ENCODE results near the gene ZFYVE27. TPM values are rescaled to one million over a fixed set of nuclear protein-coding genes. Genes with fewer than 3 reads are reported as not detected.

The ZFYVE27 gene
- polyA plus RNA-seq, 1 donor (not counting 4 experiments of a cell fraction or from before 2014, with no cell fraction given) = 14.3 TPM

- Histone ChIP-seq H3K27ac (ENCODE audit: control insufficient read depth, insufficient read depth, low read length) (peak overlapping the region; percentile 93), H3K9me3 (ENCODE audit: control insufficient read depth, low read depth, low read length) (no peaks in the 10 kb centered on the region), H3K9me1 (ENCODE audit: control insufficient read depth, extremely low read depth, insufficient read depth, low read length) (no peaks in the 10 kb centered on the region), H3K36me3 (ENCODE audit: control insufficient read depth in 2 of 2, extremely low read depth in 1 of 2, insufficient read depth in 2 of 2, low read length in 2 of 2) (peaks cover 6 to 24% of the 10 kb centered on the region in 2 experiments), H3K4me1 (ENCODE audit: control insufficient read depth, extremely low read depth, insufficient read depth, low read length) (peaks cover 54% of the 10 kb centered on the region), H4K20me1 (ENCODE audit: control insufficient read depth, extremely low read depth, insufficient read depth, low read length) (no peaks in the 10 kb centered on the region), H3K79me2 (ENCODE audit: control insufficient read depth, insufficient read depth, low read length) (peaks cover 34% of the 10 kb centered on the region), H3K4me3 (ENCODE audit: control insufficient read depth in 2 of 3, extremely low read depth in 1 of 3, insufficient read depth in 2 of 3, low read depth in 1 of 3, low read length in 3 of 3) (peak overlapping the region; percentile 67 to 74 (median 73)), H3K27me3 (ENCODE audit: control insufficient read depth, extremely low read depth, insufficient read depth, low read length) (no peaks in the 10 kb centered on the region), H3K4me2 (ENCODE audit: control insufficient read depth, extremely low read depth, insufficient read depth, low read depth, low read length) (peak overlapping the region; percentile 73), H3K9ac (ENCODE audit: control insufficient read depth, extremely low read depth, insufficient read depth, low read length) (peak overlapping the region; percentile 94), H2AFZ (ENCODE audit: control insufficient read depth, low read length) (no peak overlapping the region)
- dilution Hi-C loops (cut with MboI; ENCODE audit: extremely low pct_ligation_motif_present, low sequenced_read_pairs) = no loop called here
- no peak for TF ChIP-seq EZH2 (IDR thresholded peaks at IDR 0.05; ENCODE audit: low read length)
- TF ChIP-seq, protein P1, sequence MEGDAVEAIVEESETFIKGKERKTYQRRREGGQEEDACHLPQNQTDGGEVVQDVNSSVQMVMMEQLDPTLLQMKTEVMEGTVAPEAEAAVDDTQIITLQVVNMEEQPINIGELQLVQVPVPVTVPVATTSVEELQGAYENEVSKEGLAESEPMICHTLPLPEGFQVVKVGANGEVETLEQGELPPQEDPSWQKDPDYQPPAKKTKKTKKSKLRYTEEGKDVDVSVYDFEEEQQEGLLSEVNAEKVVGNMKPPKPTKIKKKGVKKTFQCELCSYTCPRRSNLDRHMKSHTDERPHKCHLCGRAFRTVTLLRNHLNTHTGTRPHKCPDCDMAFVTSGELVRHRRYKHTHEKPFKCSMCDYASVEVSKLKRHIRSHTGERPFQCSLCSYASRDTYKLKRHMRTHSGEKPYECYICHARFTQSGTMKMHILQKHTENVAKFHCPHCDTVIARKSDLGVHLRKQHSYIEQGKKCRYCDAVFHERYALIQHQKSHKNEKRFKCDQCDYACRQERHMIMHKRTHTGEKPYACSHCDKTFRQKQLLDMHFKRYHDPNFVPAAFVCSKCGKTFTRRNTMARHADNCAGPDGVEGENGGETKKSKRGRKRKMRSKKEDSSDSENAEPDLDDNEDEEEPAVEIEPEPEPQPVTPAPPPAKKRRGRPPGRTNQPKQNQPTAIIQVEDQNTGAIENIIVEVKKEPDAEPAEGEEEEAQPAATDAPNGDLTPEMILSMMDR (optimal IDR thresholded peaks at IDR 0.05 in 1 of 3, IDR thresholded peaks at IDR 0.05 in 1 of 3, conservative IDR thresholded peaks at IDR 0.05 in 1 of 3; ENCODE audit: extremely low read depth in 1 of 3, insufficient read depth in 2 of 3, low read length in 3 of 3) = no peak
- DNase-seq (ENCODE audit: low read depth, low spot score) = peak; percentile 64
- FAIRE-seq = peak; percentile 90
Observed at GRCh38 chr10:97714401-97715258, 22.3 kb upstream of the ZFYVE27 start.

DNA sequence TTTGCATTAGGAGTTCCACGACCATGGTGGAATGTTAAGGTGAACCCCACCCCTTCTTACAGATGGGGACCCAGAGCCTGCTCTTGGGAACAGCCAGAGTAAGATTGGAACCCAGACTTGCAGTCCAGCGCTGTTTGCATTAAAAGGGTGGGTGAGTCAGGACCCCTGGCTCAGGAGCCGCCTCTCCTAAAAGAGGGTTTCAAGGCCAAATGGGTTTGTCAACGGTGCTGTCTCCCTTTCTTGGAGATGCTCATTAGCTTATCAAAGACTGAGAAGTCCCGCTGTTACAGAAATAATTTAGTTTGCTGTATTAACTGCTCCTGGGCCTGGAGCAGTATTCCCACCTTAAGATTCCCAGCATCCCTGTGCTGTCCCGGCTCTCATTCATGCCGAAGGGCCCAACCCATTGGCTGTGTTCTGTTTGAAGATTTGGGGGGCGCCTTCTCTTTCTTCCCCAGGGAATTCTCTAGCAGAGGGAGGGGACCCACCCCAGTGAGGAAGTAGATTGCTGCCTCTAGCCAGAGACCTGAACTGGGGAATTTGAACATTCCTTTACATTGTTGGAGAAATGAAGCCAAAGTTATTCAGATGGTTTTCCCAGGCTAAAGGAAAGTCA is 21.6 kb upstream of the ZFYVE27 start:
- Histone ChIP-seq H3K79me2 (ENCODE audit: control insufficient read depth, insufficient read depth, low read length) (peaks cover 34% of the 10 kb centered on the region), H3K4me3 (ENCODE audit: control insufficient read depth in 2 of 3, extremely low read depth in 1 of 3, insufficient read depth in 2 of 3, low read depth in 1 of 3, low read length in 3 of 3) (peak overlapping the region; percentile 67 to 74 (median 73)), H3K4me2 (ENCODE audit: control insufficient read depth, extremely low read depth, insufficient read depth, low read depth, low read length) (peak overlapping the region; percentile 73), H2AFZ (ENCODE audit: control insufficient read depth, low read length) (no peak overlapping the region), H3K9me1 (ENCODE audit: control insufficient read depth, extremely low read depth, insufficient read depth, low read length) (no peaks in the 10 kb centered on the region), H4K20me1 (ENCODE audit: control insufficient read depth, extremely low read depth, insufficient read depth, low read length) (no peaks in the 10 kb centered on the region), H3K9ac (ENCODE audit: control insufficient read depth, extremely low read depth, insufficient read depth, low read length) (peak overlapping the region; percentile 94), H3K27me3 (ENCODE audit: control insufficient read depth, extremely low read depth, insufficient read depth, low read length) (no peaks in the 10 kb centered on the region), H3K9me3 (ENCODE audit: control insufficient read depth, low read depth, low read length) (no peaks in the 10 kb centered on the region), H3K4me1 (ENCODE audit: control insufficient read depth, extremely low read depth, insufficient read depth, low read length) (peaks cover 54% of the 10 kb centered on the region), H3K36me3 (ENCODE audit: control insufficient read depth in 2 of 2, extremely low read depth in 1 of 2, insufficient read depth in 2 of 2, low read length in 2 of 2) (peaks cover 6 to 25% of the 10 kb centered on the region in 2 experiments), H3K27ac (ENCODE audit: control insufficient read depth, insufficient read depth, low read length) (peak overlapping the region; percentile 93)
- dilution Hi-C loops (cut with MboI; ENCODE audit: extremely low pct_ligation_motif_present, low sequenced_read_pairs) = no loop called here
- DNase-seq (ENCODE audit: low read depth, low spot score) (no peak), FAIRE-seq (peak; percentile 64)
- TF ChIP-seq EZH2 (IDR thresholded peaks at IDR 0.05; ENCODE audit: low read length) = no peak
- TF ChIP-seq, protein P1 (optimal IDR thresholded peaks at IDR 0.05 in 1 of 3, IDR thresholded peaks at IDR 0.05 in 1 of 3, conservative IDR thresholded peaks at IDR 0.05 in 1 of 3; ENCODE audit: extremely low read depth in 1 of 3, insufficient read depth in 2 of 3, low read length in 3 of 3) = no peak

Measured in keratinocyte (primary cell).